Epidermal melanocyte (primary cell): ENCODE measurements around the gene CCSAP.
"Not testable (repeated sequence)": the region's sequence is repeated elsewhere in the genome, so short reads cannot be mapped to it uniquely, and the experiment has no call there.

Experiments
- DNase-seq: peaks from one replicate; pipeline ENCODE4 v3.0.0; 2011; ENCODE audit warnings: low spot score; ENCODE audit not compliant: insufficient read length

CCSAP gene

DNA sequence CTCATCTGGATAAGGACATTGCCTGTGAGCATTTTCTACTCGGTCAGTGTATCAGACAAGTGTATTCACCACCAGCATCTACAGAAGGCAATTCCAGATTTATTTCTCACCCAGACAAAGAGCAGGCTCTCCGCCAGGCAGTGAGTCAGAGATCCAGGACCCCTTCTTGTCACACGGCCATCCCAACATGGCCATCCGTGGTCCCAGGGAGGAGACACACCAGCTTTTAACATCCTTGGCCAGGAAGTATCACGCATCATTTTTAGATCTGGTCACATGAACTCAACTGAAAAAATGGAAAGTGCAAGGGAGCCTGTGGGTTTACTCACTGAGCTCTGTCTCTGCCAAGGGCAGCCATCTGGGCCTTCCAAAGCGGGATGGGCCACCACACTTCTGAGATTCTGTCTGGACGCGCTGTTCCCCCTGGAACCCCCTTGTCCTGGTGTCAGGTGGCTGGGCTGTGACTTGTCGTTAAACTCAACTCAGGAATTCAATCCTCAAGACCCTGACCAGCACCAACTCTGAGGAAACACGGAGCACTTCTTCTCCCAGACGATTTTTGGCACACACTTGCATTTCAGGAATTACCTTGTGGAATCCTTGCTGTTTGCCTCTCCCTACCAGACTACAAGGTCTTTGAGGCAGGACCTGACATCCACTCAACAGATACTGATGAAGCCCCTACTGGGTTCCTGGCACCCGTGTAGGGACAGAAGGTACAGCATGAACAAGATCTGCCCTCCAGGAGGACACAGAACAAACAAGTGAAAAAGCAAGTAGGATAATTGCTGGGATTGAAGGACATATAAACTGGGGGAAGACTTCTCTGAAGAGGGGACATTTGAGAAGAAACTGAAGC lies 21.6 kb upstream of the CCSAP start:
- no peak for DNase-seq

GRCh38 chr1:229363723-229364122 lies 20.9 kb upstream of the CCSAP start:
- DNase-seq, result no peak

GRCh38 chr1:229360420-229360819 lies 17.6 kb upstream of the CCSAP start:
- DNase-seq, result no peak

- no peak for DNase-seq
These were observed 12.8 kb upstream of the CCSAP start for GRCh38 chr1:229355661-229356060.

DNA sequence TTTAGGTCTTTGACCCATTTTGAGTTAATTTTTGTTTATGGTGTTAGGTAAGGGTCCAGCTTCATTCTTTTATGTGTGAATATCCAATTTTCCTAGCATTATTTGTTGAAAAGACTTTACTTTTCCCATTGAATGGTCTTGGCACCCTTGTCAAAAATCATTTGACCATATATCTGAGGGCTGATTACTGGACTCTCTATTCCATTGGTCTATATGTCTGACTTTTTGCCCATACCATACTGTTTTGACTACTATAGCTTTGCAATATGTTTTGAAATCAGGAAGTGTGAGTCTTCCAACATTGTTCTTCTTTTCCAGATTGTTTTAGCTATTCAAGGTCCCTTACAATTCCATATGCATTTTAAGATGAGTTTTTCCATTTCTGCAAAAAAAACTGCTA lies 11.4 kb upstream of the CCSAP start:
- DNase-seq, result no peak

DNA sequence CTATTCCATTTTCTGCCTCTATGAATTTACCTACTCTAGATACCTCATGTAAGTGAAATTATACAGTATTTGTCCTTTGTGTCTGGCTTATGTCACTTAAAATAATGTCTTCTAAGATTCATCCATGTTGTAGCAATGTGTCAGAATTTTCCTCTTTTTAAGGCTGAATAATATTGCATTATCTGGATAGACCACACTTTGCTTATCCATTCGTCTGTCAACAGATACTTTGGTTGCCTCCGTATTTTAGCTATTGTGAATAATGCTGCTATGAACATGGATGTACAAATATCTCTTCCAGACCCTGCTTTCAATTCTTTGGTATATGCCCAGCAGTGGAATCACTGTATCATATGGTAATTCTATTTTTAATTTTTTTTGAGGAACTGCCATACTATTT lies 10.1 kb upstream of the CCSAP start:
- DNase-seq, result no peak

GRCh38 chr1:229349463-229350385 lies 6.9 kb upstream of the CCSAP start:
- no peak for DNase-seq

DNA sequence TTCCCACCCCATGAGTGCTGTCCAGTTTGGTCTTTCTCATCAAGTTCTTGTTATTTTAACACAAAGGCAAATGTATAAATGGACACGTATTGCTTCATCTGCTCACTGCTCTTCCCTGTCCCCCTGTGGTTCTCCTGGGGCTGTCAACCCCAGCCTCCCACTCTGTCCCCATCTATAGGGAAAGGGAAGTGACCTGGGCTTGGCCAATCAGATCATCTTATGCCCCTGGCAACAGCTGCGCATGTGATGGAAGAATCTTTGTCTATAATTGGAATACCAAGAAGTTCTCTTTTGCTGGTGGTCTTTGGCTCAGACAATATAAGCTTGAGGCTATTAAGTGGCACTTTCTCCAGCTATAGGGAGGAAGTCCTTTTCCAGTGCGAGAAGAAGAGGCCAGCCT lies 4.7 kb upstream of the CCSAP start:
- no peak for DNase-seq

- DNase-seq, result no peak
These were observed 2.3 kb upstream of the CCSAP start for GRCh38 chr1:229344937-229345684.

DNA sequence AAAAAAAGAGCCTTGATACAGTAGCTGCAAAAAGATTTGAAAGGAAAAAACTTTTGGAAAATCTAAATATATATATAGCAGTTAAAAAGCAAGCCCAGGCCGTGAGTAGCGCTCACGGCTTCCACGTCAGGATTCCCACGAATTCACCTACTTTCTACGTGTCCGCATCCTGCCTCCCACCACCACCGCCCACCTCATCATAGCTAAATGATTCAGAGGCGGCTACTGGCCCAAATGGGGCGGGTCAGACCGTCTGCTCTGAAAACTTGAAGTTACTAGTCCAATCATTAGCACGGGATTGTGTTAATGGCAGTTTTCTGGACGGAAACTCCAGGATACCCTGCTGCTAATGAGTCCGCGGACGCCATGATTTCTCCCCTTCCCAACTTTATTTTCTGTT lies 1.3 kb upstream of the CCSAP start:
- no peak for DNase-seq

DNA sequence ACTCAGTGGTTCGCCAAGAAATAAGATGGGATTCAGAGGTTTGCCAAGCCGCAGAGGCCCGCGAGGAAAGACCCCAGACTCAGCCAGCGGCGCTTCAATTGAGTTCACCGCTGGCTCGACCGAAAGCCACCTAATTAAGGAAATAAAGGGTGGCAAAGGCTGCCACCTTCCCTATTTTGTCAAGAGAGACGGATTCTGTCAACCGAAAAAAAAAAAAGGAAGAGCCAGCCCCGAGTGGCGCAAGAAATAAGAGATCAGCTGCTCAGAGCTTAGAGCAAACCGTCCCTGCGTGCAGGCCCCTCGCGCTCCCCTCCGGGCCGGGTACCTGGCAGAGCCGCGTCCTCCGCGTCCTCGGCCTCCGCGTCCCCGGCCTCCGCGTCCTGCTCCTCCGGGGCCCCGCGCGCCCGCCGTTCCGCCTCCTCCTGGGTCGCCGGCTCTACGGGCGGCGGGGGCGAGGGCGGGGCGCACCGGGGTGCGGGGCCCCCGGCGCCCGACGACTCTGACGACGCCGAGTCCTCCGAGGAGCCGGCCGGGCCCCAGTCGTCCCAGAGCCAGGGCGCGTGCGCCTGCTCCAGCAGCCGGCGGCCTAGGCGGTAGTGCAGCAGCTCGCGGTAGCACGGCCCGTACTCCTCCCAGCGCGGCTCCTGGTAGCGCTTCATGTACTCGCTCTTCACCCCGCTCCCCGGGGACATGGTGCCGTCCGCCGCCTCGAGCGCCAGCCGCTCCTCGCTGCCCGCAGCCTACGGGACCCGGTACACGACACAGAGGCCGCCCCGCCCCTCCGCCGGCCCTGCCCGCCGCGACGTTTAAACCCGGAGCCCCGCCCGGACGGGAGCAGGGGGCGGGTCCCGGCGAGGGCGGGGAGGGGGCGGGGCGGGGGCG lies 832 bp downstream of the CCSAP start:
- peak; percentile 33 for DNase-seq

GRCh38 chr1:229340496-229340895 lies 2.4 kb downstream of the CCSAP start:
- DNase-seq, result no peak

DNA sequence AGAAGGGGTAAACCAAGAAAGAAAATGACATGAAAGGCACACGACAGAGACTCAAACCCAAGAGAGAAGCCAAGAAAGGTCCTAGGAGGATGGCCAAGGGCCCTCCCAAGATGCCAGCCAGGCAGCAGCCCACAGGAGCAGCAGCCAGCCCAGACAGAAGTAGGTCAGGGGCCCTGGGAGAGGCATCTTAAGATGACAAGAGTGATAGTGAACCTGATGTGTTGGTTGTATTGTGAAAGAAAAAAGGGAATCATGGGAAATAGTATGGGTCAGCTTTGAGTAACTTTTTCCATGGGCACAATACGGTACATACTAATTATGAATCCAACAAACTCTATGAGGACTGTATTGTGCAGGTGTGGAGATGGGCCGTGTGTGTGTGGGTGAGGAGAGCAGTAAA lies 3.3 kb downstream of the CCSAP start:
- DNase-seq, result no peak

GRCh38 chr1:229339086-229339485 lies 3.8 kb downstream of the CCSAP start:
- DNase-seq, result no peak

GRCh38 chr1:229336345-229336744 lies 6.5 kb downstream of the CCSAP start:
- DNase-seq, result no peak

GRCh38 chr1:229334716-229335115 lies 8.1 kb downstream of the CCSAP start:
- DNase-seq, result no peak

- no peak for DNase-seq
These were observed 8.6 kb downstream of the CCSAP start for GRCh38 chr1:229334269-229334668.

GRCh38 chr1:229328598-229329362 lies 14.1 kb downstream of the CCSAP start:
- no peak for DNase-seq

- DNase-seq, result not testable (repeated sequence)
These were observed 15.1 kb downstream of the CCSAP start for GRCh38 chr1:229327765-229328164.

GRCh38 chr1:229326601-229327000 lies 16.2 kb downstream of the CCSAP start:
- no peak for DNase-seq
